SK-N-SH (cell line): ENCODE measurements around the gene HLA-E. TPM values are rescaled to one million over a fixed set of nuclear protein-coding genes. Genes with fewer than 3 reads are reported as not detected.

ENCODE experiments used
- CTCF ChIA-PET: fragments of 300-600, 350-600 bp; formaldehyde crosslinking; extraction: SDS; loops from one replicate; lab custom pipeline; 2021; lab: Yijun Ruan, JAX
- POLR2A ChIA-PET: fragments of 350-600 bp; sonication (Branson Sonifier 250); formaldehyde crosslinking; extraction: SDS; loops from one replicate; lab custom pipeline; 2020; ENCODE audit warnings: antibody characterized with exemption, inconsistent platforms; lab: Yijun Ruan, JAX
- DNase-seq: peaks from one replicate; pipeline ENCODE4 v3.0.0; 2012
- H2AFZ ChIP-seq: fragments of 200-600 bp; sonication (generic); 2 replicates; pipeline ENCODE4 v1.8.1; 2016; ENCODE audit warnings: antibody characterized with exemption, mild to moderate bottlenecking, low read depth
- H3F3A ChIP-seq: fragments of 200-600 bp; sonication (generic); replicated peaks from 2 replicates; pipeline ENCODE3; 2016; ENCODE audit warnings: antibody characterized with exemption, mild to moderate bottlenecking; ENCODE audit not compliant: insufficient read depth
- H3K27ac ChIP-seq, 2 experiments: fragments of 200-500 bp in 1 of 2; fragments of 200-600 bp in 1 of 2; sonication (Bioruptor generic) in 1 of 2; sonication (generic), shearing (Covaris generic) in 1 of 2; 2 replicates each; pipeline versions ENCODE4 v1.5.1 to v1.6.1; 2014 to 2016; ENCODE audit warnings: low read depth in 2 of 2, inconsistent platforms in 1 of 2, low read length in 1 of 2, mild to moderate bottlenecking in 1 of 2, mixed read lengths in 1 of 2
- H3K27me3 ChIP-seq: fragments of 200-600 bp; sonication (generic), shearing (Covaris generic); 2 replicates; pipeline ENCODE4 v1.6.1; 2016; ENCODE audit warnings: mixed run types; ENCODE audit not compliant: insufficient read depth
- H3K36me3 ChIP-seq, 2 experiments: fragments of 200-500 bp in 1 of 2; fragments of 200-600 bp in 1 of 2; sonication (Bioruptor generic) in 1 of 2; sonication (generic) in 1 of 2; replicated peaks in 1 of 2; 2 replicates each; pipeline versions ENCODE3 to v1.5.1; 2014 to 2016; ENCODE audit warnings: low read length in 1 of 2, mild to moderate bottlenecking in 1 of 2; ENCODE audit not compliant: insufficient read depth in 2 of 2, control insufficient read depth in 1 of 2
- H3K4me1 ChIP-seq, 2 experiments: fragments of 200-500 bp in 1 of 2; fragments of 200-600 bp in 1 of 2; sonication (Bioruptor generic) in 1 of 2; sonication (generic), shearing (Covaris generic) in 1 of 2; 2 replicates each; pipeline versions ENCODE4 v1.5.1 to v1.6.1; 2014 to 2016; ENCODE audit warnings: low read depth in 1 of 2, low read length in 1 of 2, mixed run types in 1 of 2; ENCODE audit not compliant: insufficient read depth in 2 of 2, control insufficient read depth in 1 of 2
- H3K4me2 ChIP-seq: fragments of 200-600 bp; sonication (generic), shearing (Covaris generic); 2 replicates; pipeline ENCODE4 v1.6.1; 2017; ENCODE audit warnings: mixed run types
- H3K4me3 ChIP-seq, 2 experiments: fragments of 200-500 bp in 1 of 2; fragments of 200-600 bp in 1 of 2; sonication (Bioruptor generic) in 1 of 2; sonication (generic), shearing (Covaris generic) in 1 of 2; 2 replicates each; pipeline versions ENCODE4 v1.5.1 to v1.8.1; 2014 to 2016; ENCODE audit warnings: low read depth in 2 of 2, inconsistent platforms in 1 of 2, low read length in 1 of 2, mild to moderate bottlenecking in 1 of 2, mixed read lengths in 1 of 2, moderate library complexity in 1 of 2
- H3K79me2 ChIP-seq: fragments of 200-600 bp; sonication (generic); 2 replicates; pipeline ENCODE4 v1.8.1; 2017; ENCODE audit warnings: mild to moderate bottlenecking; ENCODE audit not compliant: insufficient read depth
- H3K9ac ChIP-seq: fragments of 200-600 bp; sonication (generic); 2 replicates; pipeline ENCODE4 v1.6.1; 2017; ENCODE audit warnings: mixed run types
- H3K9me2 ChIP-seq: fragments of 200-600 bp; sonication (generic); 2 replicates; pipeline ENCODE4 v1.6.1; 2017; ENCODE audit warnings: mixed run types
- H3K9me3 ChIP-seq: fragments of 200-600 bp; sonication (generic); 2 replicates; pipeline ENCODE4 v1.6.1; 2017; ENCODE audit warnings: mixed run types, mild to moderate bottlenecking, moderate library complexity
- H4K20me1 ChIP-seq: fragments of 200-600 bp; sonication (generic); 2 replicates; pipeline ENCODE4 v1.6.1; 2017; ENCODE audit warnings: mild to moderate bottlenecking, mixed run types; ENCODE audit not compliant: insufficient read depth
- ELF1 ChIP-seq: IDR thresholded peaks from 2 replicates; pipeline ENCODE4 v1.4.0; 2012
- EZH2phosphoT487 ChIP-seq: fragments of 200-600 bp; sonication (generic); IDR thresholded peaks from 2 replicates; pipeline ENCODE4 v1.6.1; 2017; ENCODE audit warnings: low read depth, mixed run types, mild to moderate bottlenecking, antibody characterized with exemption, moderate library complexity, borderline replicate concordance
- FOSL2 ChIP-seq: IDR thresholded peaks from 2 replicates; pipeline ENCODE4 v1.4.0; 2012; ENCODE audit warnings: low read depth, mild to moderate bottlenecking, moderate library complexity, borderline replicate concordance
- FOXJ3 ChIP-seq: sonication (generic); formaldehyde crosslinking; IDR thresholded peaks from 2 replicates; pipeline ENCODE4 v1.5.1; 2020; ENCODE audit warnings: mild to moderate bottlenecking, missing genetic modification reagents
- IRF3 ChIP-seq: fragments of 150-350 bp; IDR thresholded peaks from 2 replicates; pipeline ENCODE4 v1.6.1; 2016; ENCODE audit warnings: mild to moderate bottlenecking, low read depth, low read length
- JUND ChIP-seq: IDR thresholded peaks from 2 replicates; pipeline ENCODE4 v1.4.0; 2012
- POLR2AphosphoS5 ChIP-seq: IDR thresholded peaks from 2 replicates; pipeline ENCODE4 v1.6.1; 2012; ENCODE audit warnings: low read depth, low read length
- REST ChIP-seq: IDR thresholded peaks from 2 replicates; pipeline ENCODE4 v1.6.1; 2012; ENCODE audit warnings: mild to moderate bottlenecking, low read depth, low read length, moderate library complexity
- RFX5 ChIP-seq: IDR thresholded peaks from 2 replicates; pipeline ENCODE4 v1.6.1; 2012; ENCODE audit warnings: mild to moderate bottlenecking, improper control_type of control experiment, low read length
- RXRA ChIP-seq: IDR thresholded peaks from 2 replicates; pipeline ENCODE4 v1.4.0; 2012; ENCODE audit warnings: low read depth, mild to moderate bottlenecking, borderline replicate concordance
- SIN3A ChIP-seq: IDR thresholded peaks from 2 replicates; pipeline ENCODE4 v1.6.1; 2012; ENCODE audit warnings: low read depth, mild to moderate bottlenecking, low read length, moderate library complexity, borderline replicate concordance
- TAF1 ChIP-seq: IDR thresholded peaks from 2 replicates; pipeline ENCODE4 v1.6.1; 2012; ENCODE audit warnings: low read depth, mild to moderate bottlenecking, low read length, moderate library complexity, borderline replicate concordance
- YY1 ChIP-seq: IDR thresholded peaks from 2 replicates; pipeline ENCODE4 v1.4.0; 2012; ENCODE audit warnings: low read depth, mild to moderate bottlenecking
- WGBS: methylation state at CpG from one replicate; pipeline ENCODE4 v1.1.6; 2017; ENCODE audit warnings: low lambda C conversion rate; 5-methylcytosine and 5-hydroxymethylcytosine counted together
- polyA plus RNA-seq, 3 experiments: library from polyadenylated mRNA; depleted of rRNA; stranded (reverse); fragments of >200 nt; gene quantifications; 2 replicates each; pipeline ENCODE4 v1.2.3, GENCODE V29; 2012
- TF ChIP-seq, protein P1 (sequence below): fragments of 150-350 bp; IDR thresholded peaks from 2 replicates; pipeline ENCODE4 v1.6.1; 2017; ENCODE audit warnings: antibody characterized with exemption, low read length, low read depth, borderline replicate concordance
- TF ChIP-seq, protein P2 (sequence below): IDR thresholded peaks from 2 replicates; pipeline ENCODE4 v1.4.0; 2012; ENCODE audit warnings: low read depth, borderline replicate concordance
- TF ChIP-seq, protein P3 (sequence below): IDR thresholded peaks from 2 replicates; pipeline ENCODE4 v1.4.0; 2012; ENCODE audit warnings: low read depth

The HLA-E gene
- polyA plus RNA-seq (2012; rRNA removed), result 90.9 and 99.7 TPM in 2 replicates
- polyA plus RNA-seq (2012; cell fraction: cytosol; rRNA removed), result 67.6 and 75.1 TPM in 2 replicates
- 86.7 and 92.9 TPM in 2 replicates for polyA plus RNA-seq (2012; cell fraction: nucleus; rRNA removed)

DNA sequence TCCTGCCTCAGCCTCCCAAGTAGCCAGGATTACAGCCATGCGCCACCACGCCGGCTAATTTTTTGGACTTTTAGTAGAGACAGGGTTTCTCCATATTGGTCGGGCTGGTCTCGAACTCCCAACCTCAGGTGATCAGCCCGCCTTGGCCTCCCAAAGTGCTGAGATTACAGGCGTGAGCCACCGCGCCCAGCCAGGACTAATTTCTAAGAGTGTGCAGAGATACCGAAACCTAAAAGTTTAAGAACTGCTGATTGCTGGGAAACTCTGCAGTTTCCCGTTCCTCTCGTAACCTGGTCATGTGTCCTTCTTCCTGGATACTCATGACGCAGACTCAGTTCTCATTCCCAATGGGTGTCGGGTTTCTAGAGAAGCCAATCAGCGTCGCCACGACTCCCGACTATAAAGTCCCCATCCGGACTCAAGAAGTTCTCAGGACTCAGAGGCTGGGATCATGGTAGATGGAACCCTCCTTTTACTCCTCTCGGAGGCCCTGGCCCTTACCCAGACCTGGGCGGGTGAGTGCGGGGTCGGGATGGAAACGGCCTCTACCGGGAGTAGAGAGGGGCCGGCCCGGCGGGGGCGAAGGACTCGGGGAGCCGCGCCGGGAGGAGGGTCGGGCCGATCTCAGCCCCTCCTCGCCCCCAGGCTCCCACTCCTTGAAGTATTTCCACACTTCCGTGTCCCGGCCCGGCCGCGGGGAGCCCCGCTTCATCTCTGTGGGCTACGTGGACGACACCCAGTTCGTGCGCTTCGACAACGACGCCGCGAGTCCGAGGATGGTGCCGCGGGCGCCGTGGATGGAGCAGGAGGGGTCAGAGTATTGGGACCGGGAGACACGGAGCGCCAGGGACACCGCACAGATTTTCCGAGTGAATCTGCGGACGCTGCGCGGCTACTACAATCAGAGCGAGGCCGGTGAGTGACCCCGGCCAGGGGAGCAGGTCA is at the start of gene HLA-E:
Gene HLA-E, plus strand, starts transcription at position 429 of the 945 bp plus-strand sequence. Its CDS starts 23 bp downstream, at position 452.
- peak; percentile 23; the same call in 1 of the 2 replicates for TF ChIP-seq YY1
- TF ChIP-seq, protein P1, sequence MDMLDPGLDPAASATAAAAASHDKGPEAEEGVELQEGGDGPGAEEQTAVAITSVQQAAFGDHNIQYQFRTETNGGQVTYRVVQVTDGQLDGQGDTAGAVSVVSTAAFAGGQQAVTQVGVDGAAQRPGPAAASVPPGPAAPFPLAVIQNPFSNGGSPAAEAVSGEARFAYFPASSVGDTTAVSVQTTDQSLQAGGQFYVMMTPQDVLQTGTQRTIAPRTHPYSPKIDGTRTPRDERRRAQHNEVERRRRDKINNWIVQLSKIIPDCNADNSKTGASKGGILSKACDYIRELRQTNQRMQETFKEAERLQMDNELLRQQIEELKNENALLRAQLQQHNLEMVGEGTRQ, result no peak
- TF ChIP-seq SIN3A, result peak; percentile 59; the same call in 1 of the 2 replicates
- no peak for TF ChIP-seq EZH2phosphoT487
- TF ChIP-seq REST, result no peak
- TF ChIP-seq IRF3, result peak; percentile 26; the same call in 1 of the 2 replicates
- TF ChIP-seq FOSL2, result no peak
- no peak for TF ChIP-seq RXRA
- TF ChIP-seq, protein P2, sequence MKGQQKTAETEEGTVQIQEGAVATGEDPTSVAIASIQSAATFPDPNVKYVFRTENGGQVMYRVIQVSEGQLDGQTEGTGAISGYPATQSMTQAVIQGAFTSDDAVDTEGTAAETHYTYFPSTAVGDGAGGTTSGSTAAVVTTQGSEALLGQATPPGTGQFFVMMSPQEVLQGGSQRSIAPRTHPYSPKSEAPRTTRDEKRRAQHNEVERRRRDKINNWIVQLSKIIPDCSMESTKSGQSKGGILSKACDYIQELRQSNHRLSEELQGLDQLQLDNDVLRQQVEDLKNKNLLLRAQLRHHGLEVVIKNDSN, result peak; percentile 78
- no peak for TF ChIP-seq FOXJ3 (CRISPR knock-in tag)
- peak; percentile 50; the same call in 1 of the 2 replicates for TF ChIP-seq ELF1
- TF ChIP-seq RFX5, result peak; percentile 99
- TF ChIP-seq, protein P3, sequence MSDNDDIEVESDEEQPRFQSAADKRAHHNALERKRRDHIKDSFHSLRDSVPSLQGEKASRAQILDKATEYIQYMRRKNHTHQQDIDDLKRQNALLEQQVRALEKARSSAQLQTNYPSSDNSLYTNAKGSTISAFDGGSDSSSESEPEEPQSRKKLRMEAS, result no peak
- peak; percentile 83; the same call in 1 of the 2 replicates for TF ChIP-seq TAF1
- TF ChIP-seq JUND, result no peak
- peak; percentile 99 for TF ChIP-seq POLR2AphosphoS5
- TF ChIP-seq, all 33 proteins: peak for 8
- WGBS, result 13% methylated on average over 33 of the region's 68 CpGs
- POLR2A ChIA-PET, result no interaction called here
- H4K20me1 ChIP-seq, result peaks cover 11% of the 10 kb centered on the region
- H3K79me2 ChIP-seq, result peaks cover 18% of the 10 kb centered on the region
- H3K36me3 ChIP-seq, result peaks cover 10 to 21% of the 10 kb centered on the region in 2 experiments
- peak within 1 kb of the TSS; percentile 85 to 90 for H3K4me3 ChIP-seq
- H3K27me3 ChIP-seq, result no peaks in the 10 kb centered on the region
- peak; percentile 88 for DNase-seq
- no peaks in the 10 kb centered on the region for H3K9me2 ChIP-seq
- peaks cover 0 to 7% of the 10 kb centered on the region in 2 experiments; a peak in 1 of 4 replicates for H3K4me1 ChIP-seq
- H3K4me2 ChIP-seq, result peak within 1 kb of the TSS; percentile 90
- no peaks in the 10 kb centered on the region for H3K9me3 ChIP-seq
- CTCF ChIA-PET, result interaction anchor here (5.3 to 10.7 kb wide), 2 partner anchors 43 to 54 kb away, joined by 18 to 203 read pairs; no protein-coding TSS in a partner anchor
- H2AFZ ChIP-seq, result peak within 1 kb of the TSS; percentile 99
- H3K9ac ChIP-seq, result peak within 1 kb of the TSS; percentile 94
- peak within 1 kb of the TSS; percentile 60 to 94 for H3K27ac ChIP-seq
- peaks cover 6% of the 10 kb centered on the region for H3F3A ChIP-seq
